HL-60 (cell line): ENCODE data around the gene NTHL1.

Experiments used
- DNase-seq, 2 experiments: peaks; one replicate each; pipeline ENCODE4 v3.0.0-alpha.2; 2010 to 2020; ENCODE audit warnings: low read depth in 1 of 2, low spot score in 1 of 2
- H3K27ac ChIP-seq: fragments of 250-450 bp; sonication (Bioruptor Pico); replicated peaks from 2 replicates; pipeline ENCODE4 v1.5.1; 2020; ENCODE audit warnings: mild to moderate bottlenecking, moderate library complexity
- H3K27me3 ChIP-seq: fragments of 250-450 bp; sonication (Bioruptor Pico); 2 replicates; pipeline ENCODE4 v1.5.1; 2021; ENCODE audit warnings: mild to moderate bottlenecking, moderate library complexity; ENCODE audit not compliant: insufficient read depth, poor library complexity, severe bottlenecking
- H3K4me3 ChIP-seq: replicated peaks from 2 replicates; pipeline ENCODE4 v1.5.1; 2011; ENCODE audit warnings: mild to moderate bottlenecking, control low read depth, low read length; ENCODE audit not compliant: insufficient read depth
- CTCF ChIP-seq: IDR thresholded peaks from one replicate; pipeline ENCODE4 v1.5.1; 2011; ENCODE audit warnings: low read length, control low read depth, inconsistent platforms; ENCODE audit not compliant: insufficient read depth
- GABPA ChIP-seq: IDR thresholded peaks from 2 replicates; pipeline ENCODE4 v1.6.1; 2012; ENCODE audit warnings: low read depth
- POLR2AphosphoS5 ChIP-seq: IDR thresholded peaks from 2 replicates; pipeline ENCODE4 v1.6.1; 2012; ENCODE audit warnings: low read depth
- REST ChIP-seq: IDR thresholded peaks from 2 replicates; pipeline ENCODE4 v1.6.1; 2012; ENCODE audit warnings: low read depth; ENCODE audit not compliant: insufficient replicate concordance
- SPI1 ChIP-seq: IDR thresholded peaks from 2 replicates; pipeline ENCODE4 v1.6.1; 2012; ENCODE audit warnings: low read depth, mild to moderate bottlenecking, borderline replicate concordance

Gene NTHL1

GRCh38 chr16:2092256-2092620 is 44.6 kb upstream of the NTHL1 start:
- Histone ChIP-seq H3K27me3 (no peaks in the 10 kb centered on the region), H3K27ac (no peak overlapping the region), H3K4me3 (no peak overlapping the region)
- TF ChIP-seq GABPA (no peak), CTCF (no peak), SPI1 (no peak), POLR2AphosphoS5 (no peak), REST (no peak)
- no peak for DNase-seq

GRCh38 chr16:2091547-2092255 is 44.1 kb upstream of the NTHL1 start:
- Histone ChIP-seq H3K27ac (no peak overlapping the region), H3K4me3 (no peak overlapping the region), H3K27me3 (no peaks in the 10 kb centered on the region)
- no peak for TF ChIP-seq REST
- TF ChIP-seq GABPA = no peak
- no peak for TF ChIP-seq POLR2AphosphoS5
- no peak for TF ChIP-seq SPI1
- TF ChIP-seq CTCF = no peak
- DNase-seq = no peak

- DNase-seq = no peak
- Histone ChIP-seq H3K4me3 (no peak overlapping the region), H3K27ac (no peak overlapping the region), H3K27me3 (no peaks in the 10 kb centered on the region)
- no peak for TF ChIP-seq POLR2AphosphoS5
- no peak for TF ChIP-seq REST
- no peak for TF ChIP-seq CTCF
- TF ChIP-seq GABPA = no peak
- no peak for TF ChIP-seq SPI1
Observed at GRCh38 chr16:2090777-2091546, 43.3 kb upstream of the NTHL1 start.
